Activated effector memory CD4-positive, alpha-beta T cell treated with anti-CD3 and anti-CD28 coated beads, Interleukin-2, amount 50 U/mL, for 16 hours (primary cell): Measurements from ENCODE around the gene TCERG1L.

Experiments
- DNase-seq: peaks from one replicate; pipeline ENCODE4 v3.0.0-alpha.2; 2020

Gene TCERG1L

DNA sequence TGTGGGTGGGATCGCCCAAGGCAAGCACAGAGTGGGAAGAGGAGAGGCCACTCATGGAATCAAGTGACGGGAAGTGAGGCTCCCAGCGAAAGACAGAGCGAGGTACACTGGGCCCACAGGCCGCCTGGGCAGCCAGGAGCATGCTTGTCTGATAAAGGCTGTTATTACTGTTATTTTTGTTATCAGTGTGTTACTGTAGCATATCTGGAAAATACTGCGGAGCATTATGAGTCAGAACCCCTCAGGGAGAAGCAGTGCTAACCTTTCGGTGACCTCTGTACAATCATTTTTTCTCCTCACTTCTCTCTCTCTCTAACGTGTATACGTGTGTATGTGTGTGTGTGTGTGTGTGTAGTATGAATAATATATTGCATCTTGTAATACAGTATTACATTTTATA is 3.8 kb upstream of the TCERG1L start:
- no peak for DNase-seq

DNA sequence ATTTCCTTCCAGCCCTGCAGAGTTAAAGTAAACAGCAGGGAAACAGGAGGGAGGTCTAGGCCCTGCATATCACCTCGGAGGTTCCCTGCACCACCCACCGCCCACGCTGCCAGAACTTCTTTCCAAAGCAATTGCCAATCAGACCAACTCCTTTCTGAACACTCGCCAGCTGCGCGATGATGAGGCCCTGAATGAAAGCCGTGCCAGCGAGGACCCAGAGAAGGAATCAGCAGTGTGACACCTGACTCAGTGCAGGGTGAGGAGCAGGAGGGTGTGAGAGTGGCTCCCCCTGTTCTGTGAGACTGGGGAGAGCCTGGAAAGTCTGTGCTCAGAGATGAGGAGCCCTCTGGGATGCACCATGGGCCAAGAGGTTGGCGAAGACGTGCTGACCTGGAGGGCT is 3.3 kb upstream of the TCERG1L start:
- DNase-seq = no peak

DNA sequence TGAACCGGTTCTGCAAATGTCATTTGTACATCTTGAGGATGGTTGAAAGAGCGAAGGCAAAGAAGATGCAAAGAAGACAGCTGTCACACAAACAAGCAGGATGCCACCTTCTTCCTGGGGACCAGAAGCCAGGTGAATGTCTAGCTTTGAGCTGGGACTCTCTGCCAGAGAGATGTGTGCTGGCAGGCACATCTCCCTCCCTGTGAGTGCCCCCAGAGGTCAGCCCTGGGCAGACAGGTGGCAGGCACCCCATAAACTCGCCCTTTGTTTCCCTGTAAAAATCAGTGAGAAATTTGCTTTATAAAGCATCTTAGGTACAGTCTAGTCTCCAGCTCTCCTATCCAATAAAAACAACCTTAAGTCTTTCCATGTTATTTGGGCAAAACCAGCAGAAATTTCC is 2.6 kb upstream of the TCERG1L start:
- no peak for DNase-seq

DNA sequence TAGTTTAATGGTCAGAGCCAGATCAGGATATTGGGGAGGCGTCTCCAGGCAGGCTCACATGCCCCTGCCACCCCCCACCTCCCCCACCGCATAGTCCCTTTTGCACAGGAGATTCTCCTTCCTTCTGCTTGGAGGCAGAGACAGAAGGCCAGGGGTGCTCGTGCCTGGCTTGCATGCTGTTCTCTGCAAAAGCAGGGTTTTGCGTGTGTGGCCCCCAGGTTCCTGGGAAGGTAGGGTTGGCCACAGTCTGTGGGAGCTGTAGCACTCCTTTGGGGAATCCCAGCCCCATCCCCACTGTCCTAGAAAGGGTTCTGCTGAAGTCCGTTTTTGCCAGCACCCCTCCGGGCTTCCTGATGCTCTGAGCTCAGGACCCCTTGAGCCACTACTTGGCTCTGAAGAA is 1.9 kb upstream of the TCERG1L start:
- DNase-seq = no peak

DNA sequence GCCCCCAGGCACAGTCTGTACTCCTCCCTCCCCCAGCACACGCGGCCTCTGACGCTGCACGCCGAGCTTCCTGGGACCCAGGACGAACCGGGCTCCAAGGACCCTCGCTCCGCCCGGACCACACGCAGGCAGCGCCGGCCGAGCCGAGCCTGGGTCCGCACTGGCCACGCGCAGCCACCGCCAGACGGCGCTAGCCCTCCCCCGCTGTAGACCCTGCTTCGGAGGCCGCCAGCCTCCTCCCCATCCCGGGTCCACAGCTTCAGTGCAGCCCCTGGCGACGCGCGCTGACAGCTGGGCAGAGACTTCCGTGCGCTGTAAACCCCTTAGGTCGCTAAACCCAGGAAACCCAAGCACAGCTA is 936 bp upstream of the TCERG1L start:
- DNase-seq = no peak

DNA sequence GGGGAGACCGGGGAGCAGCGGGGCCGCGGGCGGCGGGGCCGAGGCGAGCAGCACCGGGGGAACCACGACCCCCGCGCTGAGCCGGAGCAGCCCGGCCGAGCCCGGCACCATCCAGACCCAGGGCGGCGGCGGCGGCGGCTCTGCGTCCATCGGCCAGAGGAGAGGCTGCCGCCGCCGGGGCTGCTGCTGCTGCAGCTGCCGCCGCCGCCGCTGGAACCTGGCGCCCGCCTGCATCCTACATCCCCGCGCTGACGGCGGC is 190 bp downstream of the TCERG1L start:
- no peak for DNase-seq

DNA sequence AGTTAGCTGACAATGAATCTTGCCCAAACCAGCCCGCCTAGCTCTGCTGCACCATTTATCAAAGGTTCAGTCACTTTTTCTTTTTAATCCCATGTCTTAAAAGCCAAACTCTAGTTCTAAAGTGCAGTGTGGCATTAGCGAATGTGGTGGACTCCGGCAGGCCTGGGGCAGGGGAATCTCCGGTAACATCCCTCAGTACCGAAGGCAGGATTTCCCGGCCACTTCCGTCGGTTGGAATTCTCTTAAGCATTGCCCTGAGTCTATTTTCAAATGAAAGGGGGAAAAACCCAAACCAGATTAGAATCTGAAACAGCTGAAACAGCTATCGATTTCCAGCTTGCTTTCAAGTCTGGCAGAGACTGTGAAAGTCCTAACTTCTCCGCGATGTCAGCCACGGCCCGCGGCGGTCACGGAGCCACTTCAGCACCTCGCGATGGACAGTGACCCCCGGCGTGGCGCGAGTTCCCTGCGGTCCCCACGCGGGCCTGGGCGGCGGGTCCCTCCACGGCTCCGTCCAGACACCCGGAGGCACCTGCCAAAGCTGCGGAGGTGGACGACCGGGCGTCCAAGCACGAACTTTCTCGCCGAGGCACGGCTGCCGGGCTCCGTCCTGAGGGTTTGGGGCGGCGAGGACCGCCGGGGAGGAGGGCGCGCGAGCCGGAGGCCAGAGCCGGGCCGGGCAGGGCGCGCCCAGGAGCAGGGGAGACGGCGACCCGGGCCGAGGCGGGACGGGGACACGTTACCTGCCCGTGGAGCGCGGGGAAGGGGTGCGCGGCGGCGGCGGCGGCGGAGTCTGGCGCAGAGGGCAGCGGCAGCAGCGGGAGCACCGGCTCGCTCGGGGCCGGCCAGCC is 745 bp downstream of the TCERG1L start:
- DNase-seq = no peak

DNA sequence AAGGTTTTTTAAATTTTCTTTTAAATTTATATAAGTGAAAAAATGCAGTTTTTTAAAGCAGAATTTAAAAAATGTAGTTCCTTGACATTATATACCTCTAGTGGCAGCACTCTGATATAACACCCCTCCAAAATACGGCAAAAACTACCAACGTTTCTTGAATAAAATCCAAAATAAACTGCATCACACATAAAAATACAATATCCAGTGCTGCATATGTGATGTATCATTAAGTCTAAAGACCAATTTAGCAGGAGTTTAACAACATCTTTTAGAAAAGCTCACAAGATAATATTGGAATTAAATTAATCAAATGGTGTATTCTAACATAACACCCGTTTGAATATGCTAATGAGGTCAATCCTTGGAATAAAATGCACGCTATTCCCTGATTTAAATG is 1.4 kb downstream of the TCERG1L start:
- no peak for DNase-seq

DNA sequence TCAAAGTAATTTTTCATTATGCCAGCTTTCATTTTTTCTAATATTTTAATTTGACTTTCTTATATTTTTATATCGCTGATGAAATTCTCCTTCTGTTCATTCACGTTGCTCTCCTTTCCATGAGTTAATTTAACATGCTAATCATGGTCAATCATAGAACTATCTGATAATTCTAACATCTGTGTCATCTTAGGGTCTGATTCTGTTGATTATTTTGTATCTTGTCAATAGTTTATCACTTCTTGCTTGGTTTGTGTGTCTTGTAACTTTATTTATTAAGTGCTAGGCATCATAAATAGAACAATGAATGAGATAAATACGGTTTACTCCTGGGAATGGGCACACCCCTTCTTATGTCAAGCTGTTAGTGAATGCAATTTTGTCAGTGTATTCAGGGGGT is 11.0 kb downstream of the TCERG1L start:
- DNase-seq = no peak

DNA sequence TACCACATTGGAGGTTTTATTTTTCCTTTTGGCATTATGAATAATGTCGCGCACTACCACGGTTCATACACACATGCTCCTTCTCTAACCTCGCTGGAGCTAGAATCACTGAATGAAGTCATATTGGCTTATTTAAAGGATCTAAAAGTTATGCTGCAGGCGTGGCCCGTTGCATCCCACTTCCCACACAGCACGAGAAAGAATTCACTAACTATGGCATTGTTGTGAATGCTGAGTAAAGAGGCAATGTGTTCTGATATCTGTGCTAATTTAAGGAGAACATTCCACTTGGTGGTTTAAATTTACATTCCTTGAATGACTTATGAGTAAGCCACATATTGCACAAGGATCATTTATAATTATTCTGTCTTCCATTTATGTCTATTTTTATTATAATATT is 20.7 kb downstream of the TCERG1L start:
- no peak for DNase-seq

DNA sequence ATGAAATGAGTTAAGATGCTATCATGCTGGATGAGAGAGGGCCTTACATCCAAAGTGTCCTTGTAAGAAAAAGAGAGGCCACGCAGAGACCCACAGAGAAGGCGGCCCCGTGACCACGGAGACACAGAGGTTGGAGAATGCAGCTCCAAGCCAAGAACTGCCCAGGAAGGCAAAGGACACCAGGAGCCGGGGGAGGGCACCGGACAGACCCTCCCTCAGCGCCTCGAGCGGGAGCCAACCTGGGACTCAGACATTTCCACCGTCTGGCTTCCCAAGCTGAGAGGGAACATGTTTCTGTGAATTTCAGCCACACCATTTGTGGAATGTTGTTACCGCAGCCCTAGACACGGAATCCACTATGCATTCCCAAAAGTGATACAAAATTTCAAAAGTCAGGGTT is 22.9 kb downstream of the TCERG1L start:
- DNase-seq = no peak

DNA sequence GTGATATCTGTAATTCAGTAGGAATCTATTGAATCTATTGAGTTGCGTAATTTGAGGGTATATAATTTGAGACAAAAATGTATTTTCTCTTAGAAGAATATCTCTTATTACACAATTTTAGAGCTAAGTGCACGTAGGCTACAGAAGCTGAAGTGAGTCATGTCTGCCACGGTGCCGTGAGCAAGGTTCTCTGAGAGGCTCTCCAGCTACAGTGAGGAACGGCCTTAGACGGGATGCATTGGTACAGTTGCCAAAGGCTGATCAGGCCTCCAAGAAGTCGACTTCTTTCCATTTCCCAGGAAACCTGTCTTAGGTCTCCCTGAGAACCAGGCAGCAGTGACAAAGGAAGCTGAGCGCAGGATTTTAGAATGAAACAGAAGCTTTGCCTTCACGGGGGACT is 28.6 kb downstream of the TCERG1L start:
- no peak for DNase-seq

DNA sequence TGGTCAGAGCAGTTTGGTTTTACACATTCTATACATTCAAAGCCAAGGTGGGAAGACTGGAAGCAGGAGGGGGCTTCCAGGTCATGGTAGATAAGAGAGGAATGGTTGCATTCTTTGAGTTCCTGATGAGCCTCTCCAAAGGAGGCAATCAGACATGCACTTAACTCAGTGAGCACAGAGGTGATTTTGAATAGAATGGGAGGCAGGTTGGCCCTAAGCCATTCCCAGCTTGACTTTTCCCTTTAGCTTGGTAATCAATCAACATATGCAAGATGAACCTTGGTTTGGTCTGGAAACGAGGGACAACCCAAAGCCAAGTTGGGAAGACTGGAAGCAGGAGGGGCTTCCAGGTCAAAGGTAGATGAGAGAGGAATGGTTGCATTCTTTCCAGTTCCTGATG is 31.4 kb downstream of the TCERG1L start:
- DNase-seq = no peak

DNA sequence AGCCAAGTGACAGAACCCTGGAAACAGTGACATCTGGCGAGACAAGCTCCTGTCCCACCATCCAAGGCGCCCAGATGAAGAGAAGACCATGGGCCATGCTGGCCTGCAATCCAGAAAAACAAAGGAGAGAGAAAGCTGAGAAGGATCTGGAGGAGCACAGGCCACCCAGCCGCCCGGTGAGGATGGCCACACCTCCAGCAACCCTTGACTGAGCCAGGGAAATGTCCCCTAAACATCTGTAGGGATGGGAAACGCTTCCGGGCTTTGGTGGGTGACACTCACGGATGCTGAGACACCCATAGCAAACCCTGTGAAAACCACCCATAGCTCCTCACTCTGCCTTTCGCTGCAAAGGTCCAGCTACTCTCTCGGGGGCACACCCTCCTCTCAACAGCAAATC is 32.0 kb downstream of the TCERG1L start:
- no peak for DNase-seq

DNA sequence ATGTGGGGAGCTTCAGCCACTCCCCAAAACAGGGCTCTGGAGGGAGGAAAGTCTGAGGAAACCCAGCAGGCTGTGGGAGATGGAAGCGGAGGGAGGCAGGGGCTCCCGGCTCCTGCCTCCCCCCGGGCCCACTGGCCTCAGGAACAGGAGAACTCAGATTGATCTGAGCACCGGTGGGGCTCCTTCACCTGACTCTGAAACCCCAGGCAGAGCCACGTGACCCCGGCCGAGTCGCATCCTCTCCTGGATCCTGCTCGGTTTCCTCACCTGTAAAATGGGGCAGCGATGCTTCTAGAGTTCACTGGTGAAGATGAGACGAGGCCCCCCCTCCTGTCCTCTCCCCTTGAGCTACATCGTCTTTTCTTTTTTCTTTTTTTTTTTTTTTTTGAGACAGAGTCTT is 33.6 kb downstream of the TCERG1L start:
- no peak for DNase-seq

DNA sequence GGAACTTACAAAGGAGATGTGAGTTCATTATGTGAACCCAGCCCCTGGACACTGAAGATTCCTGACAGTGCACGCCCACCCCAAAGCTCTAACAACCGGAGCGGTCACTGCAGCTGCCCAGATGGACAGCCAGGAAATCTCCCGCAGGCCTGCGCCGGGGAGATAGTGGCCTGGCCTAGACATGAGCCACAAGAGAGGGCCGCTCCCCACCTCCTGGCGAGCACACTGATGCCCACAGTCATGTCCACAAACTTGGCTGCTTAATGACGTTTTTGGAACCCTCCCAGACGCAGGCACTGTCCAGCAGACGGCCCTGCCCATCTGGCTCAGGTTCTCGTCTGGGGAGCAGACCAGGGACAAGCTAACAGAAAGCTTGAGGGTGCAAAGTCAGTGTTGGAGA is 34.2 kb downstream of the TCERG1L start:
- DNase-seq = no peak

DNA sequence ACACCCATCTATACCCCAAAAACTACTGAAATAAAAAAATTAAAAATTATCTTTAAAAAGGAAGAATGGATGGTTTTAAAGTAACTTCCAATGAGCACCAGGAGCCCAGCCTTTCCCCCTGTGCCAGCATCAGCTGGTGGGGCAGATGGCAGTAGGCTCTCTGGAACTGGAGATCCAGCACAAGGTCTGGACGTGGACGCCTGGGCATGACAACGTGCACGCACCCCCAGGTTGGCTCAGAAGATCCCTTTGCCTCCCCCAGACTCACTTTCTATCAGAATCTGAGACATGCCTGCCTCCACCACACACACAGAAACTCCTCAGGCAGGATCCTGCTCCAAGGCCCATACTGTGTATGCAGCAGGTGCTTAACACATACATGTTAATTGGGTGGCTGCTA is 35.8 kb downstream of the TCERG1L start:
- no peak for DNase-seq

DNA sequence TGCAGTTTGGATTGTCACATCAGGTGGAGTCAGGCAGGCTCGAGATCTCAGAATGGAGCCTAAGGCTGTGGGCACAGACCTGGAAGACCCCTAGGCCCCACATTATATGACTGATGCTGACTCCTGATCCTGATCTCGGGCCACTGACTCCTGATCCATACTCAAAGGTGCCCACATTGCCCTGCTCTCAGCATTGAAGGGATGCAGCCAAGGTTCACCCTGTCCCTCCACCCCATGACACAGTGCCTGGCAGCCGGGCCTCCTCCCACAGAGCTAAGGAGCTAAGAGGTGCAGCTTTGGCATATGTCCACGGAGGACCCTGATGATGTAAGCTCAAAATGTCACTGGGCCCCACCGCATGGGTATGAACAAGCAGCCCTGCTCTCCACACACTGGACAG is 36.6 kb downstream of the TCERG1L start:
- no peak for DNase-seq

DNA sequence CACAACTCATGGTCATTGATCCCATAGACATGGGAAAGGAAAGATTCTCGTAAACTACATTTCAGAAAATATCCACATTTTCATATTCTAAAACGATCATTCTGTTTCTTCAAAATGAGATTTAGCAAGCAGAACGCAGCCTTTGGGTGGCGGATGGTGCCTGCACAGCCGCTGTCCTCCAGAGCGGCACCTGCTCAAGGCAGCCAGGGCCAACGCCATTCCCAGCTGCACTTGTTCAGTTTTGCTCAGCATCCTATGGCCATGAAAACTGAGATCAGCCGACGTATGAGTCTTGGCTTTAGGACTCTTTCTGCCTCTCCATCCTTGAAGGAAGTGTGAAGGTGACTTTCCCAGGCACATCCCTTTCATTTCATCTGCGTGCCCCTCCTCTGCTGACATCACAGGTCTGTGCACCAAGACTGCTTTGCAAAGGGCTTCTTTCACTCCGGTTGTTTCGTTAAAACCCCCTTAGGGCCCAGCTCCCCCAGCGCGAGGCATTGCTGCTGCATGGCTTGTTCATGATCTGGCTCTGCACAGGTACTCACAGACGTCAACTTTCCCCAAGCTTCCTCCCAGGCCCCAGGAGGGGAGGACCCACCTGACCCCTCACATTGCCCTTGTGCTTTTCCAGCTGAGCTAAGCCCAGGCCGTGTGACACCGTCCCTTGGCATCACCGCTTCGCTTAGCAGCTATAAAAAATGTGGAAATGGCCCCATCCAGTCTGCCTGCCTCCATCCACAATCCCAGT is 37.2 kb downstream of the TCERG1L start:
- no peak for DNase-seq

DNA sequence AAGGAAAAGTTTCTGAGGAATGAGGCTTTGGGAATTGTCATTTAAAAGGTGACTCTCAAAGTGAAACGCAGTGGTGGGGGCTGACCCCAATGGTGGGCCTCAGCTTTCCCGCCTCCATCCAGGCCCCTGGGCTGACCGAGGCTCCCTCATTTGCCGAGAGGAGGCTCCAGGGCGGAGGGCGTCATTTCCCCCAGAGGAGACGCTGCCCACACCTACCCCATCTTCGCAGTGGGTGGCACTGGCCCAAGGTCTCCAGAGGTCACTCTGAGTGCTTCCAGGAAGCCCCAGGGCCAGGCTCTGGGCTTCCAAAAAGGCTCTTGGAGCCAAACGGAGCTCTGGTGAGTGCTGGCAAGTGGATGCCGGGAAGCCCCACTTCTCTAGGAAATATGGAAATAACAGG is 38.0 kb downstream of the TCERG1L start:
- DNase-seq = no peak

DNA sequence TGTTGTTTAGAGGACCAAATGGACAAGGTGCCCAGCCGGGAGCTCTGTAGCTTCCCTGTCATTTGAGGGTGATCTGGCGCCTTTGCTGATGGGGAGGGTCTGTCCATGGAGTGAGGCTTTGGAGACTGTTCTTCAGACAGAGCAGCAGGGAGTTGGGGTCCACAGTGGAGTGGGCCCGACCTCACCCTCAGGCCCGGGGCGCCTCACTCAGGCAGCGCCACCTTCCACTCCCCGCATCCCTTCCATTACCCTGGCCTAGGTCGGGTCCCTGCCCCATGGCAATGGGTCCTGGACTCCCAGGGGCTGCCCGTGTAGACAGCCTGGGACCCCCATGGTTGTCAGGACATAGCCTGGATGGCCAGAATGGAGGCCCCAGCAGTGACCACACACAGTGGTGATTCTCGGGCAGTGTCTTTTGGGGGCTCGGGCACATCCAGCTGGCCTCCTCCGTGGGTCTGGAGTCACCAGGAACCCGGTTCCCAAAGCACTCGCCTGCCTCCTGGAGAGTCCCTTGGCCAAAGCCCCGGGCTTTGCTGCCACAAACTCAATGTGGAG is 38.5 kb downstream of the TCERG1L start:
- DNase-seq = no peak

DNA sequence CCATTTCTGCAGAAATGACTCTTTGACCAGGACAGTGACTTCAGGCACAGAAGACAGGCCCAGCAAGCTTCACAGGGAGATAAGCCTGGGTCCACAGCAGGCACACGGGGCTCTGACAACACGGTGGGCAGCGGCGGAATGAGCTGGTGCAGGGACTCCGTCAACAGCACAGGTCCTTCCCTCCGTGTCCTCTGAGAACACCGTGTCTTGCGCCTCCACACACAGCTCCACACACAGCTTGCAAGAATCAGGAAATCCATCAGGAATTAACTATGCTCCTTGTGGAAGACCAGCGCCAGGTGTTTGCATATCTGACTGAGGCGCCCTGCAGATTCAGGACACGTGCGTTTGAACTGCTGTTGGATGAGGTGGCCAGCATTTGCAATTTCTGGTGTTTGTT is 39.6 kb downstream of the TCERG1L start:
- DNase-seq = no peak

DNA sequence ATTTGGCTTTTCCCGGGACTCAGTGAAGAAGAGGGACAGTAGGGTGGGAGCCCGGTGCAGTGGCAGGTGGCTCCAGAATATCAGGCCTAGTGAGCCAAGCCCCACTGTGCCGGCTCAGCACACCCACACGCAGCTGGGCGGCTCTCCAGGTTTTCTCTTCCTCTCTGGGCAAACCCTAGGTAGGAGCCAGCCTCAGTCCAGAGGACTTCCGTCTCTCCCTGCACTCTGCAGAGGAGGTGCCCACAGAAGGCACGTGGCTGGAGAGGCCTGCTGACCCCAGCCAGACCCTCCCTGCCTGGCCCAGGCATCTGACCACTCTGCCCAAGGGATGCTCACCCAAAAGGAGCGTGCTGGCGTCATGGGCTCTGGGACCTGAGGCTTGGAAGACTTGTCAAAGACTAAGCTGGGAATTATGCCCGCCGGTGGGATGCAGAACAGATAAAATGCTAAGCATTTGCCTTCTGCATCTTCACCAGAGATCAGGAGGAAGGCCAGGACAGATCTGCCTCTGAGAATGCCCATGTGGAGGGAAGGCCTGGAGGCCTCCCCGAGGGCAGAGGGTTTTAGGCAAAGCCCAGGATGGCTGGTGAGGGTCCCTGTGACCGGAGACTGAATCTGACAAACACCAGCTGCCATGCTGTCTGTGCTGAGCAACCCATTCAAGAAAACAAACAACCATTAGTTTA is 40.2 kb downstream of the TCERG1L start:
- DNase-seq = no peak
